Neural progenitor cell (in vitro differentiated cells): ENCODE data around the gene REEP3.

Source experiments
- EZH2 ChIP-seq: fragments of 200-600 bp; sonication (generic); IDR thresholded peaks from 2 replicates; pipeline ENCODE4 v1.6.1; 2017; ENCODE audit warnings: antibody characterized with exemption, mild to moderate bottlenecking, moderate library complexity
- TF ChIP-seq, protein P1 (sequence below): fragments of 200-600 bp; sonication (generic); IDR thresholded peaks from 2 replicates; pipeline ENCODE4 v1.5.1; 2017; ENCODE audit warnings: antibody characterized with exemption, mild to moderate bottlenecking

DNA sequence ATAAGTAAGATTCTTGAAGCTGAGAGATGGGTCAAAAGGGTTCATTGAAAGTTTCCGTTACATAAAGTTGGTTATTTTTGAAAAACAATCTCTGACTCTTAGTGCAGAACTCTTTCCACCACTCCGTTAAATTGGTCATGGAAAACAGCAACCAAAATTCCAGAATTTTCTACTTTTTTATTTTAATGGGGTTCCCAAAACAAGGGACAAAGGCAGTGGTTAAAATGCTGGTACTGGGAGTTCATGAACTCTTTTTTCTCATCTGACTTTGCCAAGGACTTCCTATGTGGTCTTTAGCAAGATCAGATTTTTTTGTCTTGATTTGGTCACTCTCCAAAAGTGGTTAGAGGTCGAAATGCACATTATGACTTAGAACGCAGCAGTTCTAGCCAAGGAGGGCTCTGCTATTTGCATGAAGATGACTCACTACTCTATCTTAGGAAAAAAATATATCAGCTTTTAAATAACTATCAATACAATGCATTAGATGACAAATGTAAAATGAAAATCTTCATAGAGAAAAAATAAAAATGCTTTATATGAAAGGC is 145.7 kb downstream of the REEP3 start:
- TF ChIP-seq, protein P1, sequence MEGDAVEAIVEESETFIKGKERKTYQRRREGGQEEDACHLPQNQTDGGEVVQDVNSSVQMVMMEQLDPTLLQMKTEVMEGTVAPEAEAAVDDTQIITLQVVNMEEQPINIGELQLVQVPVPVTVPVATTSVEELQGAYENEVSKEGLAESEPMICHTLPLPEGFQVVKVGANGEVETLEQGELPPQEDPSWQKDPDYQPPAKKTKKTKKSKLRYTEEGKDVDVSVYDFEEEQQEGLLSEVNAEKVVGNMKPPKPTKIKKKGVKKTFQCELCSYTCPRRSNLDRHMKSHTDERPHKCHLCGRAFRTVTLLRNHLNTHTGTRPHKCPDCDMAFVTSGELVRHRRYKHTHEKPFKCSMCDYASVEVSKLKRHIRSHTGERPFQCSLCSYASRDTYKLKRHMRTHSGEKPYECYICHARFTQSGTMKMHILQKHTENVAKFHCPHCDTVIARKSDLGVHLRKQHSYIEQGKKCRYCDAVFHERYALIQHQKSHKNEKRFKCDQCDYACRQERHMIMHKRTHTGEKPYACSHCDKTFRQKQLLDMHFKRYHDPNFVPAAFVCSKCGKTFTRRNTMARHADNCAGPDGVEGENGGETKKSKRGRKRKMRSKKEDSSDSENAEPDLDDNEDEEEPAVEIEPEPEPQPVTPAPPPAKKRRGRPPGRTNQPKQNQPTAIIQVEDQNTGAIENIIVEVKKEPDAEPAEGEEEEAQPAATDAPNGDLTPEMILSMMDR = no peak
- TF ChIP-seq EZH2 = no peak
